CD1c-positive myeloid dendritic cell (primary cell): ENCODE measurements around the gene SORCS2.

Source experiments
- DNase-seq: peaks from one replicate; pipeline ENCODE4 v3.0.0-alpha.2; 2016; ENCODE audit errors: extremely low spot score

Gene SORCS2

GRCh38 chr4:7391637-7392437 is 199.5 kb downstream of the SORCS2 start:
- DNase-seq: no peak

- no peak for DNase-seq
Measured at GRCh38 chr4:7392438-7393421, 200.4 kb downstream of the SORCS2 start.

DNA sequence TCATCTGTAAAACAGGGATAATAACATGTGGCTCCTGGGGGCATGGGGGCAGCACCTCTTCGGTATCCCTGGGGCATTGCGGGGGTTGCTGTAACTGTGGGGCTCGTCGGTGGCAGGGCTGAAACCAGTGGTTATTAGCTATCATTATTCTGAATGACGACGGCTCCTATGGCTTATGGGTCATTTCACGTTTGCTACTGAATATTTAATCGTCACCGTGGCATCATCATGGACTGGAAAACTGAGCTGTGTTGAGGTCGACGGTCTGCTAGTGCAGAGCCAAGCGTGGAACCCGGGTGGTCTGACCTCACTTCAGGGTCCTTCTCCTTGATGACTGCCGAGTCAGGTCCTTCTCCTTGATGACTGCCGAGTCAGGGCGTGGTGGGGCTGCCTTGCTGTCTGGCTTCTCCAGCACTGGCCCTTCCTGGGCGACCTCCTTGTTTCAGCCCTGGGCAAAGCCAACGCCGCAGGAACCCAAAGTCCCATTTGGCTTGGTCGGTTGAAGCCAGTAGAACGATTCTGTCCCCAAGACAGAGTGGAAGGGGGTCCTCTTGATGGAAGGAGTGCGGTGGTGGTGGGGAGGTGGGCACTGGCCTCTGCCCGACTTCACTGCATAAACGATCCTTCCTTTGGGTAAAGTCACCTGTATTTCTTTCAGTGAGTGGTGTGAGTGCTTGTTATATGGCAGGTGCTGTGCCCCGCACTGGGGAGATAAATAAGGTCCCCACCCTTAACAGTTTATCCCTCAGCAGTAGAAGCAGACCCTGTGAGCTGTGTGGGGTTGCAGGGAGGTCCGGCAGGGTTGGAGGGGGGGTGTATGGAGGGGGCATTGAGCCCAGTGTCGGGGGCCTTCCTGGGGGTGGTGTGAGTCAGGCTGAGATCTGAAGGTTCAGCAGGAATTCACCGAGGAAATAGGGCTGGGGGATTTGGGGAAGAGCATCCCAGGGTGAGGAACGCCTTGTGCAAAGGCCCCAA is 201.6 kb downstream of the SORCS2 start:
- DNase-seq: no peak

GRCh38 chr4:7394681-7395451 is 202.5 kb downstream of the SORCS2 start:
- DNase-seq: no peak

GRCh38 chr4:7395645-7396044 is 203.3 kb downstream of the SORCS2 start:
- no peak for DNase-seq

DNA sequence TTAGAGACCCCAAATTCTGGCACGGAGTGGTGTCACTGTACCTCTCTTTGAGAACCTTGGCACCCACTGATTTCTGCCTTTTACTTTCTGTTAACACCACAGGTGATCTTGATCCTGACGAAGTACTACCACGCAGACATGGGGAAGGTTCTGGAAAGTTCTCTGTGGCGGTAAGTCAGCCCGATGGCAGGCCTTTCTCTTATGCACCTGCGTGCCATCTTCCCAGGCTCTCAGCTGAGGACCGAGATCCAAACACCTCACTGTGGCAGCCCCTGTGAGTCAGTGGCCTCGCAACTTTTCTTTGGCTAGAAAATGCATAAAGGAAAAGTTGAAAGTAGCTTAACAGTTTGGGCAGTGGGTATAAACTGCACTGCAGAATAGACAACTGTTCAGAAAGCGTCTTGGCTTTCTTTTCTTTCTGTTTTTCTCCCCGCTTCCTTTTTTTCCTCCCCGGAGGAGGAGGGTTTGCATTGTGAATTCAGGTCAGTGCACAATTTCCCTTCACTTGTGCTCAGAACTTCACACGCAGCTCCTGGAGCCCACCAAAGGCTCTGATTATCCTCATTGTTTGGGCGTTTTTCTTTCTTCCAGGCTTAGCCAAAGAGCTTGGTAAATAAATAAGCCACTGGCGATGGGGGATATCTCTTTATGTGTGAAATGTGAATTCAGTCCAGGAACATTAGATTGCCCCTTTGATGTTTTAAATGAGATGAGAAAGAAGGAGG is 204.0 kb downstream of the SORCS2 start:
- DNase-seq: no peak

GRCh38 chr4:7397206-7398103 is 205.1 kb downstream of the SORCS2 start:
- DNase-seq: no peak

GRCh38 chr4:7398104-7398423 is 205.7 kb downstream of the SORCS2 start:
- DNase-seq: no peak

DNA sequence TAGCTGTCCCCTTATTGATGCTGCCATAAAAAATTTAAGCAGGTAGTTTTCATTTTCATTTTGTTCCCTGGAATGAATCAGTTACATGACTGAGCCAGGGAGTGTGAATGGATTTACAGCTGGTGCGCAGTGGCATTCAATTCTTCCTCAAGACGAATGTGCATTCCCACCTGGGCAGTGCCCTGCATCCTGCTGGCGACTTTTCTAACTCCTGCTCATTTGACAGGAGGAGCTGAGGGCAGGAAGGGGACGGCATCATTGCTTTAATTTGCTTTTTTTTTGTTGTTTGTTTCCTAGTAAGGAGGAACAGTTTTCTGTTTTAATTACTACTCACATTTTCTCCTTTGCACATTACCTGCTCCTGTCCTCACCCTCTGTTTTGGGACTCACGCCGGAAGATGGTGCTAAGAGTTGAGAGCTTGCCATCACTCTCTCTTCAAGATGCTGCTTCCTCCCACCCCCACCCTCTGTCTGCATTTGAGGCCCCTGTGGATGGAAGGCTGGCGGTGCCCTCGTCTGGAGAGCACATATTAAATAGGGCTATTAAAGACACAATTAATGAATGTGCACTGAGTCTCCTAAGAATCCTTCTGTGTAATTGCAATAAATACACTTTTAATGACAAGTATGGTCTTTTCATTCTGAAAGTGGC is 206.6 kb downstream of the SORCS2 start:
- DNase-seq: no peak

DNA sequence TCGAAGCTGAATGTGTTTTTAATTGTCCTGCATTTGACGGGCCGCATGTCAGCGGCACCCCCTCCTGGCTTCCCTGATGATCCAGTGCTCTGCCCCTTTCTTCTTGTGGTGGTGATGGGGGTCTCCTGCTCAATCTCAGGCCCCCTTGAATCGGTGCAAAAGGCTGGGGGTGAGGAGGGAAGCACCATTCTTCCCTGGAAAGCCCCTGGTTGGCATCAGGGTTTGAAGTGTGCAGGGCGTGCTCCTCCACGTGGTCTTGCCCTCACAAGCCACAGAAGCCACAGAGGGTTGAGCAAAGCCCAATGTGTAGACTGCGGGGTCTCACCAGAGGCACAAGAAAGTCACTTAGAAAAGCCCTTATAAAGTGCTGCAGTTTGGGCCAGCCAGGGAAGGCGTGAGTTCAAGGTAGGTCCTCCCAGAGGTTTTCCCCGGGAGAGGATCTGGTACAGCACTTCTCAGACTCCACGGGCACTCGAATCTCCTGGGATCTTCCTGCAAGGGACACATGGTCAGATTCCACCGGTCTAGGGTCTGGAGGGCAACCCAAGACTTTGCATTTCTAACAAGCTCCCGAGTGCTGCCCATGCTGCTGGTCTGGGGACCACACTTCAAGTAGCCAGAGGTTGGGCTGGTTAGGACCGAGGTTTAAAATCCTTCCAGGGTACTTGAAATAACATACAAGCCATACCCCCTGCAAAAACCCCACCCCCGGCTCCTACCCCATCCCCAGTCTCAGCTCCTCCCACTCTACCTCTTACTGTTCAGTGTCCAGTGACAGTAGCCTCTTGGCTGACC is 207.3 kb downstream of the SORCS2 start:
- DNase-seq: no peak

GRCh38 chr4:7400671-7401298 is 208.4 kb downstream of the SORCS2 start:
- no peak for DNase-seq

GRCh38 chr4:7402526-7402925 is 210.2 kb downstream of the SORCS2 start:
- no peak for DNase-seq

- DNase-seq: no peak
Measured at GRCh38 chr4:7403001-7403400, 210.7 kb downstream of the SORCS2 start.

DNA sequence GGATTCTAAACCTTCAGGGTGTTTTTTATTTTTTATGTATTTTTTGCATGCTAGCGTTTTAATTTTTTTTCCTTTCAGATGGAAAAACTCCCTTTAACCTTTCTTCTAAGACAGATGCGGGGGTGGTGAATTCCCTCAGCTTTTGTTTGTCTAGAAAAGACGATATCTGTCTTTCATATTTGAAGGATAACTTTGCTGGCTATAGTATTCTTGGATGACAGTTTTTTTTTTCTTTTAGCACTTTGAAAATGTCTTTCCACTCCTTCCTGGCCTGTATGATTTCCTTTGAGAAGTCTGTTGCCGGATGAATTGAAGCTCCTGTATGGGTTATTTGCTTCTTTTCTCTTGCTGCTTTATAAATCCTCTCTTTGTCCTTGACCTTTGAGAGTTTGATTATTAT is 215.8 kb downstream of the SORCS2 start:
- DNase-seq: no peak

- DNase-seq: no peak
Measured at GRCh38 chr4:7410446-7410845, 218.1 kb downstream of the SORCS2 start.

DNA sequence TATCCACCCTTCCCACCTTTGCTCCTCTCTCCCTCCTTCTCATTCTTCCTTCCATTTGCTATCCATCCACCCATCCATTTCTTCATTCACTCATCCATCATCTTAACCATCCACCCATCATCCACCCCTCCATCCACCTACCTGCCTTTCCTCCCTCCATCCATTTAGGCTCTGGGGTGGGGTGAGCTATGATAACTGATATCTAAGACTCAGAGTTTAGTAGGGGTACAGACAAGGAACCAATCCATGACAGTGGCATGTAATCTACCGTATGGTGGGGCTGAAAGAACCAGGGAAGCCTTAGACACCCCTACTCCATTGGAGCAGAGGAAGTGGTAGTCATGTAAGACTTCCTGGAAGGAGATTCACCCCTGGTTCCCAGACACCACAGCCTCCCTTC is 219.2 kb downstream of the SORCS2 start:
- DNase-seq: no peak

- no peak for DNase-seq
Measured at GRCh38 chr4:7411896-7412553, 219.7 kb downstream of the SORCS2 start.
